NCI-H1694 treated with DMSO at 0.1 percent for 48 hours (cell line): Measurements from ENCODE around the gene SYNE1.
"Not testable (repeated sequence)": the region's sequence is repeated elsewhere in the genome, so short reads cannot be mapped to it uniquely, and the experiment has no call there.

Source experiments
- DNase-seq: peaks from one replicate; lab custom pipeline; 2025; lab: John Stamatoyannopoulos, UW

Gene SYNE1

DNA sequence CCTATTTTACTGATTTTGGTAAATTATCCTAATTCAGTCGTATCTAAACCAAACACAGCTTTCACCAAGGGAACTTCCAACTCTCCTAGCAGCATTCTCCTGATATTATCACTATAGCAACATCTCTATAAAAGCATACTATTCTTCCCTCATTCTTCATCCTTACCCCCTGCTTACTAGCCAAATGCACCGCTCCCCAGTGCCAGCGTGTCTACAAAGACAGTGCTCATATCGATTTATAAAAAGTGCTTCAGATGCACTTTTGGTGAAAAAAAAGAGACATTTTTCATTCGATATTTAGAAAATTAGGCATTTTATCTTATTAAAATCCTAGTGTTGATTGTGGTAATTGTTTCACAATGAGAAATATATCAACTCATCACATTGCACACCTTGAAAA is 74.0 kb downstream of the SYNE1 start:
- no peak for DNase-seq

DNA sequence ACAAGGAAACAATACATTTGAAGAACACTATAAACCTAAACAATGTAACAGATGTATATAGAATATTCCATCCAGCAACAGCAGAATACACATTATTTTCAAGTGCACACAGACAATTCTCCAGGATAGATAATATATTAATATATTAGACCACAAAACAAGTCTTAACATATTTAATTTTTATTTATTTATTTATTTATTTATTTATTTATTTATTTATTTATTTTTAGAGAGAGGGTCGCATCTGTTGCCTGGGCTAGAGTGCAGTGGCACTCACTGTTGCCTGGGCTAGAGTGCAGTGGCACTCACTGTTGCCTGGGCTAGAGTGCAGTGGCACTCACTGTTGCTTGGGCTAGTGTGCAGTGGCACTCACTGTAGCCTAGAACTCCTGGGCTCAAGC is 78.4 kb downstream of the SYNE1 start:
- not testable (repeated sequence) for DNase-seq

DNA sequence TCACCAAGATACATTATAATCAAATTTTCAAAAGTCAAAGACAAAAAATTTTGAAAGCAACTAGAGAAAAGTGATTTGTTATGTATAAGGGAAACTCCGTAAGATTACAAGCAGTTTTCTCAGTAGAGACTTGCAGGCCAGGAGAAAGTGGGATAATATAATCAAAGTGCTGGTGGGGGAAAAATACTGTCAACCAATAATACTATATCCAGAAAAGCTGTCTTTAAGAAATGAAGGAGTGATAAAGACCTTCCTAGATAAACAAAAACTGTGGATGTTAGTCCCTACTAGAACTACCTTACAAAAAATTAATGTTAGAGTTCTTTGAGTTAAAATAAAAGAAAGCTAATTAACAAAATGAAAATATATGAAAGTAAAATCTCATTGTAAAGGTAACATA is 79.7 kb downstream of the SYNE1 start:
- DNase-seq = no peak

DNA sequence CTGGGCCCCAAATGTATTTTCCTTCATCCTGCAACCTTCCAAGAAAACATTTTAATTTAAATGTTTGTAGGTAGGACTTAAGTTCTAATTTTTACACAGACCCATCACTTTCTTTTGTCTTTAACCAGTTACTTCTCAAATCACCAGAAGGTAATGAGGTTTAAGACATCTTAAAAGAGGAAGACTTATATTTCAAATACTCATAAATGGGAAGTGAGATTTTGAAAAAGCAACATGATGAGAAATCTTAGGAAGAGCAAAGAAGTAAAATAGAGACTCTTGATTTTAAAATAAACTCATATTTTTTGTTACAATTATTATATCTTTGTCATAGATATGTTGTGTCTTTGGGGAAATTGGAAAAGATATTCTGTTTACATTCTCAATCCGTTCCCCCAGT is 82.3 kb downstream of the SYNE1 start:
- no peak for DNase-seq

DNA sequence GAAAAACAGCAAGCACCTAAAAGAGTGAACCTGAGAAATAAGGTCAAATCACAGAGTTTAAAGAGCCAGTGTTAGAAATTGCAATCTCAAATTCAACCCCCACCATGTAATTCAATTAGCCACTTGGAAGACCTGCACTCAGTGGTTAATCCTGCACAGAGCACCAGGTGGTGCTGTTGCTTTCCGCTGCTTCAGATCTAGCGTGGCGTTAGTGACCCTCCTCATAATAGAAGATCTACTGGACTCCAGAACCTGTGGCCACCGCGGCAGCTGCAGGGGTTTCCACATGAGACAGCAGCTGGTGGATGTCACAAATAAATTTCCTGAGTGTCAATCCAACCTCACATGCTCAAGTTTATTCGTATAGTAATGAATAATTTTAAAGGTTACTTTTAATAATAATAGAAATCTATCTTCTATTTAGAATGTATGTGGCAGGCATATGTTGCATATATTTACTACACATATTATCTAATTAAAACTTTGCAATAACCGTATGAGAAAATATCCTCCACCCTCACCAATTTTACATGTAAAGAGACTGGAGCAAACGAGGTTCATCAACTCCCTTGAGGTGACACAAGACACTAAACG is 84.4 kb downstream of the SYNE1 start:
- DNase-seq = peak; percentile 5

DNA sequence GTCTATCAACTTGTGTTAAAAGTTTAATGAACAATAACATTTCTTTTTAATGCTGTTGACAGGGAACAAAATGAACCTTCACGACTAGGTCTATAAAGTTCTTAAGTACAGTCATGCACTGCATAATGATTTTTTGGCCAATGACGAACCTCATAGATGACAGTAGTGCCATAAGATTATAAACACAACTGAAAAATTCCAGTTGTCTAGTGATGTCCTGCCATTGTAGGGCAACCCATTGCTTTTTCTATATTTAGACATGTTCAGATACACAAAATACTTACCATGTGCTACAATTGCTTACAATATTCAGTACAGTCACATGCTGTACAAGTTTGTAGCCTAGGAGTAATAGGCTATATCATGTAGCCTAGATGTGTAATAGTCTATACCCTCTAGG is 93.6 kb downstream of the SYNE1 start:
- no peak for DNase-seq

DNA sequence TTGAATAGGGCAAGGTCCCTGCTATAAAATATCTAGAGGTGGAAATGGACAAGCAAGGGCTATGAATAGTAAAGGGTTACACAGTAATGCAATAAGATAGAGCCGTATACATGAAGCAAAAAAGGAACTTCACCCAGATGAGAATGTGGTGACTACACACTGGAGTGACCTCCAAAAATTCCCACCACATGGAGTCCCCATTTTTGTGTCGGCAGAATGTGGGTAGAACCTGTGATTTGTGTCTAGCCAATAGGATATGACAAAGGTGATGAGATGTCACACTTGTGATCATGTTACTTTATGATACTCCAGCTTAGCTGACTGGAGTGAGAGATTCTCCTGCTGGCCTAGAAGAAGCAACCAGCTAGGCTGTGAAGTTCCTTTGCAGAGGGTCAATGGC is 96.8 kb downstream of the SYNE1 start:
- DNase-seq = no peak

DNA sequence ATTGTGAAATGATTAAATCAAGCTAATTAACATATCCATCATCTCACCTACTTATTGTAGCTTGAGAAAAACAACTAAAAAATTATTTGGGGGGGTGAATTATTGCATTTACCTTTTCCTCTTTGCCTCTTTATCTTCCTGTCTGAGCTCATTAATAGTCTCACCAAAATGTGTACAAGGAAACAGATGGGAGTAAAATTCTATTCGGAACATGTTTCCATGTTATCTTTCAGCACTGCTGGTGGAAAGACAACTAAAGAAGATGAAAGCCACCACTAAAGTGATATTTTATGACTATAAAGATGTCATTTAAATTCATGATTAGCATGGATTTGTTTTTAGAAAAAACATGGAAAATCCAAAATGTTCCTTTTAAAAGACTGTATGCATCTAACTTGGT is 102.6 kb downstream of the SYNE1 start:
- DNase-seq = no peak

DNA sequence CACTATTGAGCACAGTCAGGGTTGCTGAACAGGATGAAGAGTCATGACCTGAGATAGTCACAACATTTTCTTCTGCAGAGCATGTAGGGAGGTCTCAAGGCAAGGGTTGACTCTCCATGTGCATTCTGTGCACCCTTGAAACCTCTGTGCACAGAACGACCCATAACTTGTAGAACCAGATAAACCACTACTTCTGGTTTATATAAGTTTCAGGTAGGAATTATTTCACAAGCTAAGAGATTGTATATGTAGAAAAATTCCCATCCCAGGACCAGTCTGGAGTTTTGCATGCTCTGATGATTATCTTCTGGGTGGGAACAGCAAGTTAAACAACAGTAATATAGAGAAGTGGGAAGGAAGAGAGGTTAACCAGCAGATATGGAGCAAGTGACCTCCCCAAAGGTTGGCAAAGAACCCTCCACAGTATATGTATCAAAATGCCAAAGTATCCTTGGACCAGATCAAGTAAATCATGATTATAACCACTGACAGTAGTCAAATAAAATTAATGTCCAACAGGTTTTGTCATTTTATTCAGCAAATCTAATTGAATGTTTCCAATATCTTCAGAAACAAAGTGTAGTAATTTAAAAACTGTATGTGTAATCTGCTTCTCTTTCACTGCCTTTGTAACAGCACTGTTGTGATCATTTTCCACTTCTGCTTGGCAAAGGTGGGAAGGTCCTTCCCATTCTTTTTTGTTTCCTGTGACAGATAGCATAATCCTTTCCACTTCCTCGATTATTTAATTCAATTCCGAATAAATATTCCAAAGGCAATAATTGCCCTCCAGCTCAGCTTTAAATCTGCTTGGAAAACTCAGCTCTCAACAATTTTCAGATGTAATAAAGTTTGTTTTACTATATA is 104.4 kb downstream of the SYNE1 start:
- DNase-seq = no peak

DNA sequence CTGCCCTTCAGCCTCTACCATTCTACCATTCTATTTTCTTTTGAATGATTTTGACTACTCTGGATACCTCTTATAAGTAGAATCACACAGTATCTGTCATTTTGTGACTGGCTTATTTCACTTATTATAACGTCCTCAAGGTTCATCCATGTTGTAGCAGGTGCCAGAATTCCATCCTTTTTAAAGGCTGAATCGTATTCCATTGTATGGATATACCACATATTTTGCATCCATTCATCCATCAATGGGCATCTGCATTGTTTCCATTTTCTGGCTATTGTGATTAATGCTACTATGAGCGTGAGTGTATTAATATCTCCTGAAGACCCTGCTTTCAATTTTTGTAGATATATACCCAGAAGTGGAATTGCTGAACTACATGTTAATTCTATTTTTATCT is 105.5 kb downstream of the SYNE1 start:
- DNase-seq = no peak

DNA sequence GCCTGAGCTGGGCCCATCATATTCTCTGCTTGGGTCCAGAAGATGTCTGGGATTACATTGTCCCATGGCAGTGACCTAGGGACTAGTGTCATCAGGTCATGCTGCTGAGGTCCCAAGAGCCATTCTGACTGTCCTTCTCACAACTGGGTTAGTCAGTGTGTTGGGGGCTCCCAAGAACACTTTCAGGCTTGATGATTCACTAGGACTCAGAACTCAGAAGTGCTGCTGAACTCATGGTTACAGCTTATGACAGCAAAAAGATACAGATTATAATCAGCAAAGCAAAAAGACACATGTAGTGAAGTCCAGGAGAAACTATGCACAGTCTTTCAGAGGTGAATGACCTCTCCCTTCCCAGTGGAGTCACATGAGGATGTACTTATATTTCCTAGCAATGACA is 107.8 kb downstream of the SYNE1 start:
- no peak for DNase-seq

DNA sequence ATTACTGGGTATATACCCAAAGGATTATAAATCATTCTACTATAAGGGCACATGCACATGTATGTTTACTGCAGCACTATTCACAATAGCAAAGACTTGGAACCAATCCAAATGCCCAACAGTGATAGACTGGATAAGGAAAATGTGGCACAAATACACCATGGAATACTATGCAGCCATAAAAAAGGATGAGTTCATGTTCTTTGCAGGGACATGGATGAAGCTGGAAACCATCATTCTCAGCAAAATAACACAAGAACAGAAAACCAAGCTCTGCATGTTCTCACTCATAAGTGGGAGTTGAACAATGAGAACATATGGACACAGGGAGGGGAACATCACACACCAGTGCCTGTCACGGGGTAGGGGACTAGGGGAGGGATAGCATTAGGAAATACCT is 123.0 kb downstream of the SYNE1 start:
- DNase-seq = not testable (repeated sequence)

DNA sequence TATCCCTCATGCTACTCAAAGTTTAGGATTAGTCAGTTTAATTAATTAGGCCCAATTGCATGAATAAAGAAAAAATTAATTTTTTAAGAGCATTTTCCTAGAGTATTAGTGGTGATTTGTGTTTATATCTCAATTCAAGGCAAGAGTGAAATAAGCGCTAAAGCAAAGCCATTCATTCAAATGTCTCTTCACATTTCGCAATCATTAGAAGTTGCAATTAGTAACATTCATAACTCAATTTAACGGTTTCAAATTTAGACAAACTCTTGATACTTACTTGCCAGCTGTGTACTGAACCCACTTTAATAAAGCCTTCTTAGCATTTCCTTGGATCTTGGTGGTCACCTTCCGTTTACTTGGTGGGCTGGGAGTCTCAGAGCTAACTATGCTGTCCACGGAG is 127.2 kb downstream of the SYNE1 start:
- no peak for DNase-seq

DNA sequence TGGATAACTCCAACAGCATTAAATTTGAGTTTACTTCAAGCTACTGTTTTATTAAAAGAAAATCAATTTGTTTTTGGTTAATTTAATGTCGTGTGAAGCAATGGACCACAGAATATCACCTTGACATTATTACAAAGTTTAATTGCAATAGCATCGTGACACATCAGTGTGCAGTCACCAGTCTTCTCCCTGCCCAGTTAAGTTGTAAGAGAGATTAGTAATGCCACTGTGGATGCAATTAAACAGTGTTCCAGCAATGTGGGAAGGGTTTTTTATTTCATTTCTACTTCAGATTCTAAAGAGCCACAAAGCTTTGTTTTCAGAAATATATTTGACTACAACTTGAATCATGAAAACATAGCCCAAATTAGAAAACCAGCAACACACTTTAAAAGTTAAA is 128.7 kb downstream of the SYNE1 start:
- DNase-seq = no peak

DNA sequence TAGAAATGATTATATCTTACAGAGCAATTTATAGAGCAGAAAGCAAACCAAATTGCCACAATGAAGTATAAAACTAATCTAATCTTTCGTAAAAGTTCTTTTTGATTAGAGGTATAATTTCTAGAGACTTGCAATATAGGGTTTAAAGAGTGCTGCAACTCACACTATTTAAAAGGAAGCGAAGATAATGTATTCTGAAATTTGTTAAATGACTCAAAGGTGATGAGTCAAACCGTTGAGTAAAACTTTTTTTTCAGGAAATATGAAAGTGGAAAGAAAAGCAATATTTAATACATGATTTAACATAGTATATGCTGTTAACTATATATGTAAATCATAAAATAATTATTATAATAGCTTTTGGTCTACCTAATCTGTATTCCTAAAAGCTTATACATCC is 133.6 kb downstream of the SYNE1 start:
- DNase-seq = no peak

DNA sequence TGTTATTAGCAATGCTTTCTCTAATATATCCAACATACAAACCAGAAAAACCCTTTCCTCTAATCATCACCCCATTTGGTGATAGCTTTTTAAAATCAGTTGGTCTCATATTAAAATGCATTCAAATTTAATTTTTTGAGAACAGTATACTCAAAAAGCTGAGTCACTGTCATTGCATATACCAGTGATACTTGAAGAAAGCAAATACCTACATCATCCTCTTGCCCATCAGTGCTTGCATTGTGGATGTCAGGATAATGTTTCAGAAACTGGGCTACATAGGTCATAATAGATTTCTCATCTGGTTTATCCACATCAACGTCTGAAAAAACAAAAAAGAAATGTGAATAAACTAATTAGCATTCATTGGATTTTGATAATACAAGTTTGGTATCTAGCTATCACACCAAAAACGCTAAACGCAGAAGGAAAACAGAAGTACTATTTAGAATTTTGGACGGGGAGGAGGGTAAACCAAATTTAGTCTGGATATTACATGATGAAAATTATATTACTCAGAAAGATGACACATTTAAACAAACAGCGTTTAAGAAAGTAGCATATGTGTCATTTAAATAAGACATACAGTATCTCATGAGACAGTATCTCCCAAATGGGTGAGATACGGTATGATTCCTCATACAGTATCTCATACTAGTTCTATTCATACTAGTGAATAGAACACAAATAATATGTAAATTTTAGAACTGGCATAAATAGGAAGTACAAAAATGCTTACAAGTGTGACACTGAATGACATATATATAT is 134.6 kb downstream of the SYNE1 start:
- no peak for DNase-seq

DNA sequence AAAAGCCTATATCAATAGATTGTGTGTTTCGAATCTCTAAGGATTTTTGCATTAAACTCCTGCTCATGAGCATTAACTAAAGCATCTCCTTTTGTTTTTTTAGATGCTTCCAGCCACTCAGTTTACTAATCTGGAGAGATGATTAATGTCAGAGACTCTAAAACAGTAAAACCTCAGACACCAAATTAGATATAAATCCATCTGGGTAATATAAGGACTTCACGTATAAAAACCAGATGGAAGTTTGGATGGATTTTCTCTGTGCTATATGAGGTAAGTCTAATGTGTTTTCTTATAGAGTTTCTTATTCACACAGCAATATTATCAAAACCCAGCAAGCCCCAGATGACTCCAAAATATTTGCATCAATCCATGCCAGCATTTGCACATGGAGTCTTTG is 137.2 kb downstream of the SYNE1 start:
- DNase-seq = no peak

DNA sequence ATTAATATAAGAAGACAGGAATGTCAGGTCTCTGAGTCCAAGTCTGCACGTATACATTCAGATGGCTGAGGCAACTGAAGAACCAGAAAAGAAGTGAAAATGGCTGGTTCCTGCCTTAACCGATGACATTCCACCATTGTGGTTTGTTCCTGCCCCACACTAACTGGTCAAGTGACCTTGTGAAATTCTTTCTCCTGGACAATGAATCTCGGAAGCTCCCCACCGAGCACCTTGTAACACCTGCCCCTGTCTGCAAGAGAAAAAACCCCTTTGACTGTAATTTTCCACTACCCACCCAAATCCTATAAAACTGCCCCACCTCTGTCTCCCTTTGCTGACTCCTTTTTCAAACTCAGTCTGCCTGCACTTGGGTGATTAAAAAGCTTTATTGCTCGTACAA is 140.4 kb downstream of the SYNE1 start:
- no peak for DNase-seq

DNA sequence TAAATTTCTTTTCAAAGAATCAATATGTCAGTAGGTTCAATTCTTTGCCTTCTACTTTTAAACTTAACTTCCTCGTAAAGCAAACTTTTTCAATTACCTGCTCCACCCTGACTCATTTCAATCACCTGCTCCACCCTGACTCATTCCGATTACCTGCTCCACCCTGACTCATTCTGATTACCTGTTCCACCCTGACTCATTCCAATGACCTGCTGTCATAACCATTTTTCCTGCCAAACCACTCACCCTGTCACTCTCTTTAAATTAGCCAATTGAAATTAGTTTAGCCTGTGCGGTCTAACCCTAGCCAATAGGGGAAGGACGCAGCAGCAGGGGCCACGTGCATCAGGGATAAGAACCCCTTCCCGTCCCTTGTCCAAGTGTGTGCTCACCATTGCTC is 141.7 kb downstream of the SYNE1 start:
- not testable (repeated sequence) for DNase-seq

DNA sequence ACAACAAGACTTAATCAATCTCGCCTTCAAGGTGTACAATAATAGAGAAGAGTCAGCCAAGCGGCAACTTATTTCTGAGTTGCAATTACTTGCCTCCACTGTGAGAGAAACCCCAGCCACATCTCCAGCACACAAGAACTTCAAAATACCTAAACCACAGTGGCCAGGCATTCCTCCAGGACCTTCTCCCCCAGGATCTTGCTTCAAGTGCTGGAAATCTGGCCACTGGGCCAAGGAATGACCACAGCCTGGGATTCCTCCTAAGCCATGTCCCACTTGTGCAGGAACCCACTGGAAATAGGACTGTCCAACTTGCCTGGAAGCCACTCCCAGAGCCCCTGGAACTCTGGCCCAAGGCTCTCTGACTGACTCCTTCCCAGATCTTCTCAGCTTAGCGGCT is 144.9 kb downstream of the SYNE1 start:
- DNase-seq = not testable (repeated sequence)

DNA sequence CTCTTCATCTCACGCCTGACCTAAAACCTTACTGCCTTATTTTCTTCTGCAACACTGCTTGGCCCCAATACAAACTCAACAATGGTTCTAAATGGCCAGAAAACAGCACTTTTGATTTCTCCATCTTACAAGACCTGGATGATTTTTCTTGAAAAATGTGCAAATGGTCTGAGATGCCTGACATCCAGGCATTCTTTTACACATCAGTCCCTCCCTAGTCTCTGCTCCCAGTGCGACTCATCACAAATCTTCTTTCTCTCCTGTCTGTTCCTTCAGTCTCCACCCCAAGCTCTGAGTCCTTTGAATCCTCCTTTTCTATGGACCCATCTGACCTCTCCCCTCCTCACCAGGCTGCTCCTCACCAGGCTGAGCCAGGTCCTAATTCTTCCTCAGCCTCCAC is 145.7 kb downstream of the SYNE1 start:
- not testable (repeated sequence) for DNase-seq

DNA sequence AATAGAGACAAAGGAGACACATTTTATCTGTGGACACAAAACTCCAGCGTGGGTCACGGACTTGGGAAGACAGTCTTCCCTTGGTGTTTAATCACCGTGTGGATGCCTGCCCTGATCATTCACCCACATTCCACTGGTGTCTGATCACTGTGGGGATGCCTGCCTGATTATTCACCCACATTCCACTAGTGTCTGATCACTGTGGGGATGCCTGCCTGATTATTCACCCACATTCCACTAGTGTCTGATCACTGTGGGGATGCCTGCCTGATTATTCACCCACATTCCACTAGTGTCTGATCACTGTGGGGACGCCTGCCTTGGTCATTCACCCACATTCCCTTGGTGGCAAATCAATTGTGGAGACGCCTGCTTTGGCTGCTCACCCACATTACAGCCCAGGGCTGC is 146.2 kb downstream of the SYNE1 start:
- DNase-seq = not testable (repeated sequence)

DNA sequence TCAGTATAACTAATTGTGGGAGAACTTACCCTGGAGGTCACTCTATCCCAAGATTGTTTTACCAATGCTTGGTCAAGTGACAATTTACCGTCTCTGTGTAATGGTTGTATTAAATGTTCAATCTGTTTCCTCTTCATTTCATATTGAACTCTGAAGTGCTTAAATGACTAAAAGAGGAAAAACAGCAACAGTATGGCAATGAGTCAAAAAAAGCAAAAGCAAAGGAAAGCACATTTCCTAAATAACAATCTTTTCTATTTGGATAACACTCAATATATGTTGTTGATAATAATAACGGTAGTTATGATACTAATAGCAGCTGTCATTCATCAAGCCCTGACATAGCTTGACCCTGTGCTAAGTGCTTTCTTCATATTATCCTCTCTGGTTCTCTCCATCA is 152.4 kb downstream of the SYNE1 start:
- DNase-seq = no peak
